ENCODE results near the gene PNPLA8.

PNPLA8 gene

GRCh38 chr7:108440613-108441012 lies 85.3 kb downstream of the PNPLA8 start:
- DNase-seq = no peak

DNA sequence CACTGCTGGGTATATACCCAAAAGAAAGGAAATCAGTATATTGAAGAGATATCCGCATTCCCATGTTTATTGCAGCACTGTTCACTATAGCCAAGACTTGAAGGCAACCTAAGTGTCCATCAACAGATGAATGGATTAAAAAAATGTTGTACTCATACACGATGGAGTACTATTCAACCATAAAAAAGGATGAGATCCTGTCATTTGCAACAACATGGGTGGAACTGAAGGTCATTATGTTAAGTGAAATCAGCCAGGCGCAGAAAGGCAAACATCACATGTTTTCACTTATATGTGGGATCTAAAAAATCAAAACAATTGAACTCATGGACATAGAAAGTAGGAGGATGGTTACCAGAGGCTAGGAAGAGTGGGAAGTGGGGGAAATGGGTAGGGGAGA lies 89.0 kb downstream of the PNPLA8 start:
- no peak for DNase-seq

- no peak for DNase-seq
Measured at GRCh38 chr7:108434010-108434409, 91.9 kb downstream of the PNPLA8 start.

- no peak for DNase-seq
Measured at GRCh38 chr7:108431099-108431498, 94.8 kb downstream of the PNPLA8 start.

DNA sequence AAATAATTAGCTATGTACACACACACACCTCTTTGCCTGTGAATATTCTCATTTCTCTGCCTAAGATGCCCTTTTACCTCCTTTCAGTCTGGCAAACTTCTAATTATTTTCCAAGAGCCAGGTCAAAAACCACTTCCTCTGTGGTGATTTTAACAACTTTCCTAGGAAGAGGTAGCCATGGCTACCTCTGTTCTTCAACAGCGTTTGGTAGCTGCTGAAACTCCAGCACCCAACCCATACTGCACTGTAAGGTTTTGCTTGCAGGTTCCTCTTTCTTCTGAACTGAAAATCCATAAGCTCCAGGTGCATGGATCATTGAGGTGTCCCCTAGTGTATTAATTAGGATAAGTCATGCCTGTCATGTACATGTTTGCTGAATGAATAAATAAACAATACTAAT lies 95.3 kb downstream of the PNPLA8 start:
- no peak for DNase-seq

- no peak for DNase-seq
Measured at GRCh38 chr7:108427766-108428165, 98.2 kb downstream of the PNPLA8 start.

DNA sequence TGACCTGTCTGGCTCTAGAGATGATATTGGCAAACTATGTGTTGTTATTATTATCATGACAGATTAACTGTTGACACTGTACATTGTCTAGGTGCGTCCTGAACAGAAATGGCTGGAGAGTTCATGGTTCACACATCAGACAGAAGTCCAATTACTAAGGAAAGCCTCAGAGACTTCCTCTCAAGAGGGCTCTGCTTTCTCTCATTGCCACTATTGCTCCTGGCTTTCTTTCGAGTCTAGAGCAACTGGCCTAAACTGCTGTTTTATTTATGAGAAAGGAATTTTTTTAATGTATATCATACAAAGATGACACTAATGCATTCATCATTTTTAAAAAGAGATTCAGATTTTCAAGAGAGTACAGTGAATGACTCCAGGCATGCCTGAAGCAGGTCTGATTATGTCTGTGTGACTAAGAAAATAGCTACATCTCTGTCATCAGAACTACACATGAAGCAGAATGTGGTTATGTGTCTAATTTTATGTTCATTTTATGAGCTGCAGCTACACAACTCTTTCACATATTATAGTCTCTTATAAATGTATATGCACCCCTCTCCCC lies 100.1 kb downstream of the PNPLA8 start:
- DNase-seq = no peak

DNA sequence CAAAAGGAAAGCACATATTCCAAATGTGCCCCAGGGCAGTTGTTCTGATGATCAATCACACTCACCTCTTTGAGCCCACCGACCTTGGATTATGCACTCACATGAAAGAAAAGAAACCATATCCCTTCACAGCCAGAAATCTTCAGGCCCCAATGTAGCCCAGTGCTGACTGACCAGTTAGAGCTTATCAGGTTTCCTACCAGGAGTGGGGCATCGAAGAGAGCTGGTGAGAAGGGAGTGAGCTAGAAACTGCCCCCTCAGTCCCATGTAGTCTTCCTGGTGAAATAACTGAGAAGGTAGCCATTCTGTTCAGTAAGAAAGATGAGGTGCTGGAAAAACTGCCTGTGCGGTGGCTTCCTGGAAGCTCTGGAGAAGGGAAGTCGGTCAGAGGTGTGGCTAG lies 101.9 kb downstream of the PNPLA8 start:
- DNase-seq = no peak

DNA sequence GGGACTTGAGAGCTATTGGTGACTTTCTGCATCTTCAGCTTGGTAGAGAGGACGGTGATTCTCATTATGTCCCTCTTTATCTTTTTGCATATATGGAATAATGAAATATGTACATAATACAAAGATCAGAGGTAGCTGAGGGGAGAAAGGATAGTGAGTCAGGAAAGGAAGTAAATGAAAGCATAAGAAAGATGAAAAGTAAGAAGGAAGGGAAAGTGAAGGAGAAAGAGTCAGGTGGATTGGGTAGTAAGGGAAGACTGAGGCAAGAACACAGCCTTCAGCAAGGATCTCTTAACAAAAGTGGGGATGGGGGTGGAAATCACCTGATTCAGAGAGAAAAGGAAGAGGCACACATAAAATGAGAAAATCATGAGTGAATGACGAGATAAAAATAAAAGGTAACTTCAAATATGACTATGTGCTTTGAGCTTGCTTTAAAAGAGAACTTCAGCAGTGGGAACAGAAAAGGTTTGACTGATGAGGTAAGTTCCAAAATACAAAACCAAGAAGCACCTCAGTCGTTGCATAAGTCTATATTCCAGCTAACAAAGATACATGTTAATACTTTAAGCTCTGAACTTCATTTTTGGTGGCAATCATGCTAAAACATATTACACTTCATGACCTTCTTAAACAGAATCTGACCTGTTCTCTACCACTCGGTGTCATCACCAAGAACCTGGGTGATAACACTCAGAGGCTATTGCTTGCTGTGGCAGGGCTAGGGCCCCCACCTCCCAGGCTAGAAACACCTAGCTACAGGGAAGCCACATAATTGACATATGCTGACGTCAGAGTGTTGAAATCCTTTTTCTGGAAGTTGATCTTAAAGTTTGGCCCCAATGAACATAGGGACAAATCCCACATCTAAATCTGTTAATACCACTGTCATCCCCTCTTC lies 102.6 kb downstream of the PNPLA8 start:
- no peak for DNase-seq

DNA sequence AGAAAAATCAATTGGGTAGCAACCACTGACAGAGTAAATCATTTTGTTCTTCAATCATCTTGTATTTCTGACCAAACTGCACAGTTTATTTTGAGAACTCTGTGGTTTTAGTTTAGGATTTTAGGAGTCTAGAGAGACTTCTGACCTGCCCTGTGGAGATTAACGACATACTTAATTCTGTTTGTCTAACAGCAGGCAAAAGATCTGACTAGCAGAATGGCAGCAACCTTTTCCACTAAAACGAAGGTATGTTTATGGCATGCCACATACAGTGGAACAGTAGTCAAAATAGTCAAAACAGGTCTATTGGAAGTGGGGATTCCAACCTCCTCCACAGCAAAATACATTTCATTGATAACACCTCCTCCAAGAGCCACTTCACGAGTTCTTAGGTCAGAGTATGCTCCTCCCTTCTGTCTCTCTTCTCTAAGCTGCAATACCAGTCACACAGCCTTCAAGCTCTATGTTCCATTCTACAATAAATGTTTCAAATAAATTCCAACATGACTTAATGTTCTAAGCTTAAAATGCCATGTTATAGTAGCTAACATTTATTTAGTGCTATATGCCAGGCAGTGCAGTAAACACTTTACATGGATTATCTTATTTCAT lies 104.1 kb downstream of the PNPLA8 start:
- DNase-seq = no peak
